Gastrocnemius medialis (tissue), 4 donors: ENCODE measurements around the gene SLC12A6.

Experiments used
- CTCF ChIP-seq, 5 experiments: fragments of 450-650 bp in 3 of 5; fragments of 200-600 bp in 2 of 5; sonication (generic) in 2 of 5; IDR thresholded peaks in 4 of 5; conservative IDR thresholded peaks in 1 of 5; 1 replicate in 4 of 5; 2 replicates in 1 of 5; pipeline ENCODE4 v1.5.1; 2016 to 2019; ENCODE audit warnings: antibody characterized with exemption in 5 of 5, mild to moderate bottlenecking in 3 of 5, moderate library complexity in 3 of 5
- POLR2A ChIP-seq, 2 donors: fragments of 450-650 bp; IDR thresholded peaks; one replicate each; pipeline ENCODE4 v1.6.1; 2017; ENCODE audit warnings: antibody characterized with exemption in 2 of 2, mild to moderate bottlenecking in 2 of 2, moderate library complexity in 2 of 2

GRCh38 chr15:34240537-34240936 is 97.0 kb downstream of the SLC12A6 start:
- no peak for TF ChIP-seq CTCF (IDR thresholded peaks at IDR 0.05 in 4 of 5, conservative IDR thresholded peaks at IDR 0.05 in 1 of 5)
- no peak for TF ChIP-seq POLR2A (IDR thresholded peaks at IDR 0.05)
